GM12891 (cell line): Measurements from ENCODE around the gene CYP4F12.

ENCODE experiments used
- POLR2A ChIP-seq: IDR thresholded peaks from 2 replicates; pipeline ENCODE4 v1.6.1; 2011; ENCODE audit warnings: low read depth, low read length, control low read depth
- POLR2AphosphoS5 ChIP-seq: IDR thresholded peaks from 2 replicates; pipeline ENCODE4 v1.6.1; 2011; ENCODE audit warnings: low read depth, low read length, control low read depth
- POU2F2 ChIP-seq: IDR thresholded peaks from 2 replicates; pipeline ENCODE4 v1.6.1; 2011; ENCODE audit warnings: low read depth, mild to moderate bottlenecking, control low read depth, low read length, moderate library complexity
- TAF1 ChIP-seq: IDR thresholded peaks from 2 replicates; pipeline ENCODE4 v1.6.1; 2011; ENCODE audit warnings: low read depth, low read length, control low read depth

DNA sequence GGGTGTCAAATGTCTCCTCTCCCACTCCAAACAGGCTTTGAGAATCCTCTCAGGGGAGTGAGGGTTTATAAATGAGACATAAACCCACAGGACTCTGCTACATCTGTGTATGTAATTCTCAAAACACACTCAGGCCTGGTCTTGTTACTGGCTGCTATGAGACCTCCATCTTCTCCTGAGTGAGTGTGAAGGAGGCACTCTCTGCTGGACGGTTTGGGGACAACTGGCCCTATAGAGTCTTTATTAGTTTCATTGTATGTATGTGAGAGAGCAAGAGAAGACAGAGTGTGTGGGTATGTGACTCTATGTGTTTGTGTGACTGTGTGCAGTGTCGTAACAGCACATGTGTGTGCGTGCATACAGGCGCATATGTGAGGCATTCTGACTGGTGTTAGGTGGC, 9.6 kb upstream of the CYP4F12 start:
- TF ChIP-seq POLR2A (no peak), POLR2AphosphoS5 (no peak), POU2F2 (no peak), TAF1 (no peak)
